Colonic mucosa (tissue), 4 donors: ENCODE measurements around the gene MATN4. TPM values are rescaled to one million over a fixed set of nuclear protein-coding genes. Genes with fewer than 3 reads are reported as not detected.

Source experiments
- DNase-seq: peaks from one replicate; pipeline ENCODE4 v3.0.0-alpha.2; 2020
- H3K27ac ChIP-seq: fragments of 200-600 bp; one replicate; pipeline ENCODE4 v1.8.0; 2021
- H3K27me3 ChIP-seq: fragments of 200-600 bp; one replicate; pipeline ENCODE4 v1.8.0; 2021
- H3K36me3 ChIP-seq: fragments of 200-600 bp; one replicate; pipeline ENCODE4 v1.8.0; 2021
- H3K4me1 ChIP-seq: fragments of 200-600 bp; one replicate; pipeline ENCODE4 v1.8.0; 2021; ENCODE audit warnings: mild to moderate bottlenecking
- H3K4me3 ChIP-seq: fragments of 200-600 bp; one replicate; pipeline ENCODE4 v1.8.0; 2021
- H3K9ac ChIP-seq, 2 donors: one replicate each; pipeline ENCODE4 v1.7.0; 2013; ENCODE audit warnings: control low read depth in 2 of 2, low read depth in 2 of 2, low read length in 2 of 2
- H3K9me3 ChIP-seq: fragments of 200-600 bp; one replicate; pipeline ENCODE4 v1.8.0; 2021
- intact Hi-C: fragments of 100-400 bp; cut with DNase I; formaldehyde crosslinking; loops from one replicate; pipeline ENCODE4 v1.14.1; 2022
- total RNA-seq, 2 donors: library from RNA; stranded (reverse); fragmentation: NEBNext Ultra II Directional in 1 of 2; extraction: Animal tissue kit (Norgen Biotek cat#: 25700) in 1 of 2; gene quantifications; one replicate each; pipeline ENCODE4 v1.2.1, GENCODE V29; 2021
- TF ChIP-seq, protein P1 (sequence below): fragments of 200-600 bp; IDR thresholded peaks from one replicate; pipeline ENCODE4 v1.8.0; 2022; ENCODE audit warnings: antibody characterized with exemption, mild to moderate bottlenecking
- donor health status: healthy.
- donor health status: DM: no; HTN: no; CAD: no.
- donor health status: DM: no; HTN: no; CAD: no.

Gene MATN4
- total RNA-seq, 2 donors from 2014 or later, result 0.47 TPM; not detected in 1

DNA sequence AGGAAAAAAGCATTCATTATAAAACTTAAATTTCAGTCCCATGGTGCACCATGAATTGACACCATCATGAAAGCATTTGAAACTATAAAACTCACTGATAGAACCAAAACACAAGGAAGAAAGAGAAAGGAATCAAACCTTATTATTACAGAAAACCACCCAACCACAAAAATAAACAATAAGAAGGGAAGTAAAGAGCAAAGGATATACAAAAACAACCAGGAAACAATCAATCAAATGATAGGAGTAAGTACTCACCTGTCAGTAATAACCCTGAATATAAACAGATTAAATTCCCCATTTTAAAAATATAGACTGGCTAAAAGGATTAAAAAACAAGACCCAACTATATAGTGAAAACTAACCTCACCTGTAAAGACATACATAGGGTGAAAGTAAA is 59.5 kb downstream of the MATN4 start:
- Histone ChIP-seq H3K36me3 (no peaks in the 10 kb centered on the region), H3K4me1 (no peaks in the 10 kb centered on the region), H3K27me3 (no peaks in the 10 kb centered on the region), H3K9ac (no peak overlapping the region), H3K9me3 (no peaks in the 10 kb centered on the region), H3K27ac (no peak overlapping the region), H3K4me3 (no peak overlapping the region)
- TF ChIP-seq, protein P1, sequence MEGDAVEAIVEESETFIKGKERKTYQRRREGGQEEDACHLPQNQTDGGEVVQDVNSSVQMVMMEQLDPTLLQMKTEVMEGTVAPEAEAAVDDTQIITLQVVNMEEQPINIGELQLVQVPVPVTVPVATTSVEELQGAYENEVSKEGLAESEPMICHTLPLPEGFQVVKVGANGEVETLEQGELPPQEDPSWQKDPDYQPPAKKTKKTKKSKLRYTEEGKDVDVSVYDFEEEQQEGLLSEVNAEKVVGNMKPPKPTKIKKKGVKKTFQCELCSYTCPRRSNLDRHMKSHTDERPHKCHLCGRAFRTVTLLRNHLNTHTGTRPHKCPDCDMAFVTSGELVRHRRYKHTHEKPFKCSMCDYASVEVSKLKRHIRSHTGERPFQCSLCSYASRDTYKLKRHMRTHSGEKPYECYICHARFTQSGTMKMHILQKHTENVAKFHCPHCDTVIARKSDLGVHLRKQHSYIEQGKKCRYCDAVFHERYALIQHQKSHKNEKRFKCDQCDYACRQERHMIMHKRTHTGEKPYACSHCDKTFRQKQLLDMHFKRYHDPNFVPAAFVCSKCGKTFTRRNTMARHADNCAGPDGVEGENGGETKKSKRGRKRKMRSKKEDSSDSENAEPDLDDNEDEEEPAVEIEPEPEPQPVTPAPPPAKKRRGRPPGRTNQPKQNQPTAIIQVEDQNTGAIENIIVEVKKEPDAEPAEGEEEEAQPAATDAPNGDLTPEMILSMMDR, result no peak
- intact Hi-C loops, result no loop called here
- no peak for DNase-seq

DNA sequence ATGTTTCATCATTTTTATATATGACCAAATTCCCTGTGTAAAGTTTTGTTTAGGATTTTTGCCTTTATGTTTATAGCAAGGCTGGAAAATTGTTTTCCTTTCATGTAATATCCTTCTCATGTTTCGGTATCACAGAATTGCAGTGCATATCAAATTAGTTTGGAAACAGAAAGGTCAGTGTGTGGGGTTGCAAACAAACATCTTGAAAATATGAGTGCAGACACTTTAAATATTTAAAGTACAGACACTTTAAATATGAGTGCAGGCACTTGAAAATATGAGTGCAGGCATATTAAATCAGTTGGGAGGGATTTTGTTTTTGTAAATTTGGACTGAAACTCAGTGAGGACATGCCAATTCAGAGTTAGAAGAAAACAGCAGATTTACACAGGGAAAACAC is 60.2 kb downstream of the MATN4 start:
- intact Hi-C loops, result no loop called here
- no peaks in the 10 kb centered on the region for H3K9me3 ChIP-seq
- TF ChIP-seq, protein P1, result no peak
- no peak overlapping the region for H3K4me3 ChIP-seq
- no peak overlapping the region for H3K9ac ChIP-seq
- H3K27ac ChIP-seq, result no peak overlapping the region
- H3K4me1 ChIP-seq, result no peaks in the 10 kb centered on the region
- H3K36me3 ChIP-seq, result no peaks in the 10 kb centered on the region
- no peaks in the 10 kb centered on the region for H3K27me3 ChIP-seq
- DNase-seq, result no peak

DNA sequence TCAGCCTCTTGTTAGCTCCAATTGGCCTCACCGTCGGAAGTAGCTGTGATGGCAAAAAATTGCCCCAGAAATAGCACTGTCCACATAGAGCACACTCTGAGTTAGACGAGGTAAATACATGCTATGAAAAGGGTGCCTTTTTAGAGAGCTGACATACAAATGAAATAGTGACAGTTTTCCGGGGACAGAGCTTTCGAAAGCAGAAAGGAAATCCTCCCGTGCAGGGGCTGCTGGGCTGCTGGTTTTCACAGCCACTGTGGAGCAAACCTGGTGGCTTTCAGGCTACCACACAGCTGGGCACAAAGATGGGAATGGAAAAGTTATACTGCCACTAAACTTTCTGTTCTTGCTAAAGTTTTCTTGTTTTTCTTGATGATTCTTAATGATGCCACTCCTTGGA is 62.0 kb downstream of the MATN4 start:
- H3K27me3 ChIP-seq, result no peaks in the 10 kb centered on the region
- intact Hi-C loops, result no loop called here
- H3K27ac ChIP-seq, result no peak overlapping the region
- no peak overlapping the region for H3K4me3 ChIP-seq
- no peaks in the 10 kb centered on the region for H3K9me3 ChIP-seq
- no peak overlapping the region for H3K9ac ChIP-seq
- TF ChIP-seq, protein P1, result no peak
- H3K36me3 ChIP-seq, result no peaks in the 10 kb centered on the region
- no peaks in the 10 kb centered on the region for H3K4me1 ChIP-seq
- DNase-seq, result no peak

Other genes with a start within 250 kb of the MATN4 start
- under 1 TPM in 1 of 2 donors, not detected in 1; 0.17 TPM for gene KCNS1, start 207.2 kb downstream of the MATN4 start, total RNA-seq
- gene WFDC5, start 193.1 kb downstream of the MATN4 start, total RNA-seq, result not detected
- gene WFDC12, start 183.8 kb downstream of the MATN4 start, total RNA-seq, result not detected
- gene PI3, start 133.4 kb downstream of the MATN4 start, total RNA-seq, result 100 to 1,000 TPM in 1 of 2 donors, 10 to 100 TPM in 1; 93.4 to 262 TPM
- gene SEMG1, start 101.3 kb downstream of the MATN4 start, total RNA-seq, result 1 to 10 TPM in 1 of 2 donors, under 1 TPM in 1; 0.42 to 1.0 TPM
- not detected for gene SEMG2, start 86.9 kb downstream of the MATN4 start, total RNA-seq
- gene SLPI, start 53.7 kb downstream of the MATN4 start, total RNA-seq, result 100 to 1,000 TPM; 109 to 113 TPM
- under 1 TPM in 1 of 2 donors, not detected in 1; 0.74 TPM for gene RBPJL, start 1.5 kb downstream of the MATN4 start, total RNA-seq
- 100 to 1,000 TPM in 1 of 2 donors, 10 to 100 TPM in 1; 70.9 to 146 TPM for gene SDC4, start 40.1 kb upstream of the MATN4 start, total RNA-seq
- 10 to 100 TPM; 24.4 to 27.7 TPM for gene SYS1, start 54.9 kb upstream of the MATN4 start, total RNA-seq
- gene TP53TG5, start 70.0 kb upstream of the MATN4 start, total RNA-seq, result 1 to 10 TPM in 1 of 2 donors, under 1 TPM in 1; 0.40 to 1.0 TPM
- 100 to 1,000 TPM; 109 to 131 TPM for gene DBNDD2, start 100.0 kb upstream of the MATN4 start, total RNA-seq
- gene PIGT, start 107.8 kb upstream of the MATN4 start, total RNA-seq, result 100 to 1,000 TPM; 129 to 140 TPM
- 100 to 1,000 TPM; 117 to 285 TPM for gene WFDC2, start 161.5 kb upstream of the MATN4 start, total RNA-seq
- gene SPINT3, start 207.3 kb upstream of the MATN4 start, total RNA-seq, result not detected
- not detected for gene WFDC6, start 231.2 kb upstream of the MATN4 start, total RNA-seq
- gene EPPIN, start 239.1 kb upstream of the MATN4 start, total RNA-seq, result not detected